Nephron progenitor cell (in vitro differentiated cells): Measurements from ENCODE around the gene SGMS1.
"Not testable (repeated sequence)": the region's sequence is repeated elsewhere in the genome, so short reads cannot be mapped to it uniquely, and the experiment has no call there.

Experiments
- DNase-seq: peaks from one replicate; pipeline ENCODE4 v3.0.0; 2021
- H3K27ac Mint-ChIP-seq: 2 replicates; pipeline ENCODE4 v1.8.0; 2021; ENCODE audit warnings: mild to moderate bottlenecking, moderate library complexity, mixed read lengths
- H3K27me3 Mint-ChIP-seq: 2 replicates; pipeline ENCODE4 v1.8.0; 2021; ENCODE audit warnings: mild to moderate bottlenecking, low read depth, mixed read lengths; ENCODE audit not compliant: poor library complexity
- H3K36me3 Mint-ChIP-seq: 2 replicates; pipeline ENCODE4 v1.8.0; 2021; ENCODE audit warnings: low read depth, mixed read lengths
- H3K4me1 Mint-ChIP-seq: 2 replicates; pipeline ENCODE4 v1.8.0; 2021; ENCODE audit warnings: mixed read lengths
- H3K4me3 Mint-ChIP-seq: 2 replicates; pipeline ENCODE4 v1.8.0; 2021; ENCODE audit warnings: mild to moderate bottlenecking, moderate library complexity, mixed read lengths
- H3K9me3 Mint-ChIP-seq: 2 replicates; pipeline ENCODE4 v1.8.0; 2021; ENCODE audit warnings: mild to moderate bottlenecking, moderate library complexity, mixed read lengths
- CTCF ChIP-seq: fragments of 200-600 bp; sonication (generic); IDR thresholded peaks from 2 replicates; pipeline ENCODE4 v1.5.0; 2021; ENCODE audit warnings: antibody characterized with exemption

The SGMS1 gene

GRCh38 chr10:50508315-50509051 is 115.3 kb downstream of the SGMS1 start:
- DNase-seq, result no peak
- no peaks in the 10 kb centered on the region for H3K36me3 Mint-ChIP-seq
- H3K27me3 Mint-ChIP-seq, result no peaks in the 10 kb centered on the region
- H3K27ac Mint-ChIP-seq, result no peak overlapping the region
- H3K4me3 Mint-ChIP-seq, result no peak overlapping the region
- no peak for TF ChIP-seq CTCF
- peaks cover 4% of the 10 kb centered on the region for H3K4me1 Mint-ChIP-seq
- H3K9me3 Mint-ChIP-seq, result no peaks in the 10 kb centered on the region

- no peaks in the 10 kb centered on the region for H3K36me3 Mint-ChIP-seq
- H3K4me1 Mint-ChIP-seq, result peaks cover 11% of the 10 kb centered on the region
- no peaks in the 10 kb centered on the region for H3K27me3 Mint-ChIP-seq
- no peak for DNase-seq
- no peak for TF ChIP-seq CTCF
- no peak overlapping the region for H3K4me3 Mint-ChIP-seq
- no peaks in the 10 kb centered on the region for H3K9me3 Mint-ChIP-seq
- H3K27ac Mint-ChIP-seq, result no peak overlapping the region
These were observed 116.7 kb downstream of the SGMS1 start for GRCh38 chr10:50506861-50507573.

- Mint-ChIP-seq H3K27me3 (no peaks in the 10 kb centered on the region), H3K9me3 (no peaks in the 10 kb centered on the region), H3K4me3 (no peak overlapping the region), H3K4me1 (peaks cover 13% of the 10 kb centered on the region), H3K27ac (no peak overlapping the region), H3K36me3 (no peaks in the 10 kb centered on the region)
- DNase-seq, result no peak
- no peak for TF ChIP-seq CTCF
These were observed 119.4 kb downstream of the SGMS1 start for GRCh38 chr10:50504389-50504788.

- H3K4me1 Mint-ChIP-seq, result peaks cover 13% of the 10 kb centered on the region
- no peaks in the 10 kb centered on the region for H3K36me3 Mint-ChIP-seq
- TF ChIP-seq CTCF, result no peak
These were observed 120.0 kb downstream of the SGMS1 start for GRCh38 chr10:50503661-50504320.

GRCh38 chr10:50503156-50503555 is 120.6 kb downstream of the SGMS1 start:
- H3K27ac Mint-ChIP-seq, H3K4me3 Mint-ChIP-seq, H3K27me3 Mint-ChIP-seq, DNase-seq, H3K36me3 Mint-ChIP-seq, H3K9me3 Mint-ChIP-seq: not testable (repeated sequence)
- H3K4me1 Mint-ChIP-seq, result peaks cover 13% of the 10 kb centered on the region

More at GRCh38 chr10:50503661-50504320, 120.0 kb downstream of the SGMS1 start:
- peak; percentile 3 for DNase-seq
- Mint-ChIP-seq H3K27me3 (no peaks in the 10 kb centered on the region), H3K4me3 (no peak overlapping the region), H3K27ac (no peak overlapping the region), H3K9me3 (no peaks in the 10 kb centered on the region)

- no peak for TF ChIP-seq CTCF
- H3K36me3 Mint-ChIP-seq, result no peaks in the 10 kb centered on the region
- no peaks in the 10 kb centered on the region for H3K9me3 Mint-ChIP-seq
- H3K4me1 Mint-ChIP-seq, result peaks cover 13% of the 10 kb centered on the region
- H3K27me3 Mint-ChIP-seq, result no peaks in the 10 kb centered on the region
- no peak overlapping the region for H3K4me3 Mint-ChIP-seq
- no peak overlapping the region for H3K27ac Mint-ChIP-seq
- DNase-seq, result no peak
These were observed 121.8 kb downstream of the SGMS1 start for GRCh38 chr10:50501924-50502452.
